PC-9 (cell line): Measurements from ENCODE around the gene PTPRD.
"Not testable (repeated sequence)": the region's sequence is repeated elsewhere in the genome, so short reads cannot be mapped to it uniquely, and the experiment has no call there.

Experiments used
- EZH2 ChIP-seq: fragments of 200-600 bp; sonication (generic); IDR thresholded peaks from 2 replicates; pipeline ENCODE4 v1.8.0; 2017; ENCODE audit warnings: antibody characterized with exemption, low read depth
- TF ChIP-seq, protein P1 (sequence below): fragments of 200-600 bp; sonication (generic); conservative IDR thresholded peaks from 2 replicates; pipeline ENCODE4 v1.6.1; 2017; ENCODE audit warnings: mixed run types, antibody characterized with exemption, mild to moderate bottlenecking, moderate library complexity

DNA sequence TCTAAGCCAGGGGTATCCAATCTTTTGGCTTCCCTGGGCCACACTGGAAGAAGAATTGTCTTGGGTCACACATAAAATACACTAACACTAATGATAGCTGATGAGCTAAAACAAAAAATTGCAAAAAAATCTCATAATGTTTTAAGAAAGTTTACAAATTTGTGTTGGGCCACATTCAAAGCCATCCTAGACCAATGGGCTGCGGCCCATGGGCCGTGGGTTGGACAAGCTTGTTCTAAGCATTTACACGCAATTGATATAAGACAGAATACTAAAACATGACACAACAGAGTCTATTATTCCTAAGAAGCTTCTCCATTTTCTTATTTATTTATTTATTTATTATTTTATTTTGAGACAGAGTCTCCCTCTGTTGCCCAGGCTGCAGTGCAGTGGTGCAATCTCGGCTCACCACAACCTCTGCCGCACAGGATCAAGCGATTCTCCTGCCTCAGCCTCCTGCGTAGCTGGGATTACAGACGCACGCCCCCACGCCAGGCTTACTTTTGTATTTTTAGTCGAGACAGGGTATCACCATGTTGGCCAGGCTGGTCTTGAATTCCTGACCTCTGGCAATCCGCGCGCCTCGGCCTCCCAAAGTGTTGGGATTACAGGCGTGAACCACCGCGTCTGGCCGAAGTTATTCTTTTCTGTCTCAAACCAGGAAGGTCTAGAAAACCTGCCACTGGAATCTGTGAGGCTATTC lies 1692.2 kb downstream of the PTPRD start:
- TF ChIP-seq, protein P1, sequence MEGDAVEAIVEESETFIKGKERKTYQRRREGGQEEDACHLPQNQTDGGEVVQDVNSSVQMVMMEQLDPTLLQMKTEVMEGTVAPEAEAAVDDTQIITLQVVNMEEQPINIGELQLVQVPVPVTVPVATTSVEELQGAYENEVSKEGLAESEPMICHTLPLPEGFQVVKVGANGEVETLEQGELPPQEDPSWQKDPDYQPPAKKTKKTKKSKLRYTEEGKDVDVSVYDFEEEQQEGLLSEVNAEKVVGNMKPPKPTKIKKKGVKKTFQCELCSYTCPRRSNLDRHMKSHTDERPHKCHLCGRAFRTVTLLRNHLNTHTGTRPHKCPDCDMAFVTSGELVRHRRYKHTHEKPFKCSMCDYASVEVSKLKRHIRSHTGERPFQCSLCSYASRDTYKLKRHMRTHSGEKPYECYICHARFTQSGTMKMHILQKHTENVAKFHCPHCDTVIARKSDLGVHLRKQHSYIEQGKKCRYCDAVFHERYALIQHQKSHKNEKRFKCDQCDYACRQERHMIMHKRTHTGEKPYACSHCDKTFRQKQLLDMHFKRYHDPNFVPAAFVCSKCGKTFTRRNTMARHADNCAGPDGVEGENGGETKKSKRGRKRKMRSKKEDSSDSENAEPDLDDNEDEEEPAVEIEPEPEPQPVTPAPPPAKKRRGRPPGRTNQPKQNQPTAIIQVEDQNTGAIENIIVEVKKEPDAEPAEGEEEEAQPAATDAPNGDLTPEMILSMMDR: not testable (repeated sequence)
- not testable (repeated sequence) for TF ChIP-seq EZH2
